ENCODE data around the gene PPP1R3E. TPM values are rescaled to one million over a fixed set of nuclear protein-coding genes. Genes with fewer than 3 reads are reported as not detected.

The PPP1R3E gene
- polyA plus RNA-seq, 1 of the 3 experiments (the other 2 are of a cell fraction) = 6.6 TPM

DNA sequence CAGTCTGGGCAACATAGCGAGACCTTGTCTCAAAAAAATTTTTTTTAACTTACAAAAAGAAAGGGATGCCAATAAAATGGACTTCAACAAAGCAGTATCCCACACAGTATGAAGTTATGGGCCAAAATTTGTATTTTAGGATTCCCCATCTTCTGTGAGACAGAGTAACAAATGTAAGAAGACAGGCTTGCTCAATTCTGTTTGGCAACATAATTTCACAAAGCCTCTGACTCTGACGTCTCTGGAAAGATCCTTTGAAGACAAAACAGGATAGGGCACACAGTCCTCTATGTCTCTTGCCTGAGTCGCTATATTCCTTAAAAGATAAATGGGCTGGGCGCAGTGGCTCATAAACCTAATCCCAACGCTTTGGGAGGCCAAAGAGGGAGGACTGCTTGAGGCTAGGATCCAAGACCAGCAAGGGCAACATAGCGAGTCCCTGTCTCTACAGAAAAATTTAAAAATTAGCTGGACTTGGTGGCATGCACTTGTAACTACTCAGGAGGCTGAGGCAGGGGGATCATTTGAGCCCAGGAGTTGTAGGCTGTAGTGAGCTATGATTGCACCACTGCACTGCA lies 15.7 kb downstream of the PPP1R3E start:
- peak overlapping the region; percentile 73 to 89 for H3K4me3 ChIP-seq (ENCODE audit: low read depth in 2 of 2, low read length in 1 of 2)
- peaks cover 8 to 10% of the 10 kb centered on the region in 2 experiments; a peak in 3 of 4 replicates for H3K4me1 ChIP-seq (ENCODE audit: control insufficient read depth in 1 of 2, insufficient read depth in 2 of 2, low read depth in 1 of 2, low read length in 1 of 2)
- no peaks in the 10 kb centered on the region for H3K27me3 ChIP-seq (ENCODE audit: insufficient read depth)
- H4K20me1 ChIP-seq (ENCODE audit: insufficient read depth) = no peaks in the 10 kb centered on the region
- H3F3A ChIP-seq (replicated peaks; ENCODE audit: insufficient read depth) = peaks cover 10% of the 10 kb centered on the region
- peak overlapping the region; percentile 83 for H3K4me2 ChIP-seq
- H3K27ac ChIP-seq (ENCODE audit: low read depth in 2 of 2, low read length in 1 of 2) = peak overlapping the region; percentile 86 to 92
- 70% methylated on average over 6 of the region's 6 CpGs for WGBS (ENCODE audit: low lambda C conversion rate)
- POLR2A ChIA-PET = interaction anchor here (0.8 to 2.2 kb wide), 4 partner anchors 9 to 192 kb away, joined by 4 to 13 read pairs (median 6); partner anchors contain the start of genes ACIN1, C14orf119 and PABPN1
- H3K36me3 ChIP-seq (replicated peaks in 1 of 2; ENCODE audit: control insufficient read depth in 1 of 2, insufficient read depth in 2 of 2, low read length in 1 of 2) = no peaks in the 10 kb centered on the region
- CTCF ChIA-PET = interaction anchor here (1.2 to 2.5 kb wide), 7 partner anchors 8 to 272 kb away, joined by 3 to 16 read pairs (median 5); partner anchors contain the start of gene PPP1R3E
- H3K79me2 ChIP-seq (ENCODE audit: insufficient read depth) = peaks cover 20% of the 10 kb centered on the region; the same call in 1 of the 2 replicates
- peak overlapping the region; percentile 74 for H3K9ac ChIP-seq
- DNase-seq = no peak
- no peaks in the 10 kb centered on the region for H3K9me2 ChIP-seq
- H3K9me3 ChIP-seq = no peaks in the 10 kb centered on the region
- H2AFZ ChIP-seq (ENCODE audit: low read depth) = peak overlapping the region; percentile 87
- TF ChIP-seq TAF1 (IDR thresholded peaks at IDR 0.05; ENCODE audit: borderline replicate concordance, low read depth, low read length) (no peak), TEAD4 (IDR thresholded peaks at IDR 0.05; ENCODE audit: borderline replicate concordance, insufficient read depth) (no peak), NRF1 (IDR thresholded peaks at IDR 0.05; ENCODE audit: low read depth, low read length) (no peak), POLR2AphosphoS5 (IDR thresholded peaks at IDR 0.05; ENCODE audit: low read depth, low read length) (no peak), EP300 (IDR thresholded peaks at IDR 0.05; ENCODE audit: borderline replicate concordance in 1 of 2, low read depth in 1 of 2, low read length in 1 of 2) (no peak), ELF1 (IDR thresholded peaks at IDR 0.05) (no peak), YY1 (IDR thresholded peaks at IDR 0.05; ENCODE audit: low read depth) (no peak), GABPA (IDR thresholded peaks at IDR 0.05; ENCODE audit: low read depth) (no peak), CTCF (IDR thresholded peaks at IDR 0.05) (no peak), MXI1 (IDR thresholded peaks at IDR 0.05; ENCODE audit: low read depth, low read length) (no peak)

DNA sequence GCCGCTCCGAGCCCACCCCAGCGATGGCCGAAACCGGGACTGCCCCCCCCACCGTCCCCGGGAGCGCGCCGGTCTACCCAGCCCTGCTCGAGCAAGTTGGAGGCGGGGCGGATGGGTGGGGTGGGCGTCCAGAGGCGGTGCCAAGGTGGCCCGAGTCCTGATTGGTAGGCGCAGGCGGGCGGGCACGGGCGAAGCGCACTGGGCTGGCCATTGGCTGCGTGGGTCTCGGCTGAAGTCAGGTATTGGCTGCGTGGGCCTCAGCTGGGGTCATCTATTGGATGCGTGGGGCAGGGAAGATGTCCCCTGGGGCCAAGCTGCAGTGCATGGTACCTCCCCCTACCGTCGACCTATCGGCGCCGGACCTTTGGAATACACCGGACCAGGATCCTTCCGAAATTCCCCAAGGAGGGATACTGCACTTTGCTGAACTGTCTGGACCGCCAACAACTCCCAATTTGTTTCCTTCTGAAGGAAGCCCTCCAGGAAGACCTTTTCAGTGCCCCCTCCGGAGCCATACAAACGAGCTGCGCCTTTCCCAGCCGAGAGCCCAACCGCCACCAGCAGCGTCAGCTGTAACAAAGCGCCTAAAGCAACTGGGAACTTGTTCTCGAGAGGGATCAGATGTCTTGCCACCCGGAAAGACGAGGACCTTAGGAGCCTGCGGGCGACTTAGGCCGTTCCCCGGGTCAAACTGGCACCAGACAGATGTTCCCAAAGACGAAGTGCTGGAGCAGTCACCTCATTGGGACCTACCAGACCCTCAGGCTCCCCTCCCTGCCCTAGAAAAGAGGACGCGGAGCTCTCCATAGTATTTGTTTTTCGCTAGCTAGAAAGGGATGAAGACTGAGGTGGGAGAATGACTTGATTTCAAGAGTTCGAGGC lies 16.4 kb downstream of the PPP1R3E start, which contains the start of gene HOMEZ:
Gene HOMEZ, minus strand, starts transcription at position 113 of the 882 bp plus-strand sequence. CDS start 180 bp downstream, outside the sequence.
- Histone ChIP-seq H3K27ac (ENCODE audit: low read depth in 2 of 2, low read length in 1 of 2) (peak within 1 kb of the TSS; percentile 86 to 92), H4K20me1 (ENCODE audit: insufficient read depth) (no peaks in the 10 kb centered on the region), H3K9me2 (no peaks in the 10 kb centered on the region), H3F3A (replicated peaks; ENCODE audit: insufficient read depth) (peaks cover 10% of the 10 kb centered on the region), H3K4me3 (ENCODE audit: low read depth in 2 of 2, low read length in 1 of 2) (peak within 1 kb of the TSS; percentile 89), H3K4me1 (ENCODE audit: control insufficient read depth in 1 of 2, insufficient read depth in 2 of 2, low read depth in 1 of 2, low read length in 1 of 2) (peaks cover 8 to 10% of the 10 kb centered on the region in 2 experiments; a peak in 3 of 4 replicates), H3K9me3 (no peaks in the 10 kb centered on the region), H3K4me2 (peak within 1 kb of the TSS; percentile 96), H2AFZ (ENCODE audit: low read depth) (peak within 1 kb of the TSS; percentile 97), H3K79me2 (ENCODE audit: insufficient read depth) (peaks cover 20% of the 10 kb centered on the region; the same call in 1 of the 2 replicates), H3K36me3 (replicated peaks in 1 of 2; ENCODE audit: control insufficient read depth in 1 of 2, insufficient read depth in 2 of 2, low read length in 1 of 2) (no peaks in the 10 kb centered on the region), H3K27me3 (ENCODE audit: insufficient read depth) (no peaks in the 10 kb centered on the region), H3K9ac (peak within 1 kb of the TSS; percentile 81)
- WGBS (ENCODE audit: low lambda C conversion rate) = 2% methylated on average over 27 of the region's 53 CpGs
- peak; percentile 97 for DNase-seq
- ChIA-PET CTCF (interaction anchor here (0.7 to 2.5 kb wide), 10 partner anchors 9 to 273 kb away, joined by 3 to 16 read pairs (median 4); partner anchors contain the start of genes BCL2L2 and PPP1R3E), POLR2A (interaction anchor here (0.6 to 2.2 kb wide), 6 partner anchors 9 to 191 kb away, joined by 3 to 13 read pairs (median 4); partner anchors contain the start of genes ACIN1, BCL2L2, C14orf119 and PABPN1)
- TF ChIP-seq SMC3 (IDR thresholded peaks at IDR 0.05; ENCODE audit: low read depth, low read length) = no peak
- no peak for TF ChIP-seq RAD21 (IDR thresholded peaks at IDR 0.05; ENCODE audit: low read length)
- TF ChIP-seq REST (IDR thresholded peaks at IDR 0.05; ENCODE audit: low read depth, low read length) = no peak; the same call in 1 of the 2 replicates
- no peak for TF ChIP-seq USF2 (IDR thresholded peaks at IDR 0.05; ENCODE audit: borderline replicate concordance, low read depth, low read length)
- no peak; the same call in 1 of the 2 replicates for TF ChIP-seq SIN3A (IDR thresholded peaks at IDR 0.05; ENCODE audit: borderline replicate concordance, low read depth, low read length)
- TF ChIP-seq, protein P1, sequence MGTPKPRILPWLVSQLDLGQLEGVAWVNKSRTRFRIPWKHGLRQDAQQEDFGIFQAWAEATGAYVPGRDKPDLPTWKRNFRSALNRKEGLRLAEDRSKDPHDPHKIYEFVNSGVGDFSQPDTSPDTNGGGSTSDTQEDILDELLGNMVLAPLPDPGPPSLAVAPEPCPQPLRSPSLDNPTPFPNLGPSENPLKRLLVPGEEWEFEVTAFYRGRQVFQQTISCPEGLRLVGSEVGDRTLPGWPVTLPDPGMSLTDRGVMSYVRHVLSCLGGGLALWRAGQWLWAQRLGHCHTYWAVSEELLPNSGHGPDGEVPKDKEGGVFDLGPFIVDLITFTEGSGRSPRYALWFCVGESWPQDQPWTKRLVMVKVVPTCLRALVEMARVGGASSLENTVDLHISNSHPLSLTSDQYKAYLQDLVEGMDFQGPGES (IDR thresholded peaks at IDR 0.05; ENCODE audit: low read depth, low read length) = peak; percentile 90
- no peak for TF ChIP-seq FOXJ3 (CRISPR knock-in tag; IDR thresholded peaks at IDR 0.05)

Data from SK-N-SH (cell line).